Gastroesophageal sphincter (tissue), 3 donors: ENCODE measurements around the gene DENND11.

Source experiments
- CTCF ChIP-seq, 4 experiments: fragments of 200-600 bp in 2 of 4; fragments of 450-650 bp in 2 of 4; sonication (generic) in 1 of 4; IDR thresholded peaks; one replicate each; pipeline ENCODE4 v1.5.1; 2017 to 2019; ENCODE audit warnings: antibody characterized with exemption in 4 of 4, mild to moderate bottlenecking in 2 of 4, moderate library complexity in 2 of 4
- POLR2AphosphoS5 ChIP-seq: sonication (generic); formaldehyde crosslinking; IDR thresholded peaks from one replicate; pipeline ENCODE4 v1.6.1; 2017; ENCODE audit warnings: antibody characterized with exemption

DNA sequence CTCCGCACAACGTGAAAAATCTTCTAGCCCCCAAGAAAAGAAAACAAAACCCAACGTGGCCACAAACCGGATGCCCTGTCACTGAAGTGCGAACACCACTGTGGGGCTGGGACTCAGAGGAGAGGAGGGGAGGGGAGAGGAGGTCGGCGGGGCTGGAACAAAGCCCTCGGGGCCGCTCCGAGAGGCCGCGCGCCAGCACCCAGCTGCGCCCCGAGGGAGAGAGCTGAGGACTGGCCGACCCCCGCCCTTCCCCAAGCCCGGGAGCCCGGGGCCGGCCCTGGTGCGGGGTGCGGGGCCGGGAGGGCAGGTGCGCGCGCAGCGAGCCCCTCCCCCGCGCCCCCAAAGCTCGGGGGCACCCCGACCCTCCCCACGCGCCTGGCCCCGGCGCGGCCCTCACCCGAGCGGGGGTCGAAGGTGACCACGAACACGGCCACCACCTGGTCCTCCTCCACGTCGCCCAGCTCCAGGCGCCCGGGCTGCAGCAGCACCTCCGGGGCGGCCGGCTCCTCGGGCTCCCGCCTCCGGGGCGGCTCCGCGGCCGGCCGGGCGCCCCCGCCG is 398 bp downstream of the DENND11 start:
- TF ChIP-seq CTCF (IDR thresholded peaks at IDR 0.05) (no peak), POLR2AphosphoS5 (no peak)
